Measurements from ENCODE around the gene SCYL3. TPM values are rescaled to one million over a fixed set of nuclear protein-coding genes. Genes with fewer than 3 reads are reported as not detected.

The SCYL3 gene
- total RNA-seq, 1 experiment from 2014 or later, result 7.6 TPM

DNA sequence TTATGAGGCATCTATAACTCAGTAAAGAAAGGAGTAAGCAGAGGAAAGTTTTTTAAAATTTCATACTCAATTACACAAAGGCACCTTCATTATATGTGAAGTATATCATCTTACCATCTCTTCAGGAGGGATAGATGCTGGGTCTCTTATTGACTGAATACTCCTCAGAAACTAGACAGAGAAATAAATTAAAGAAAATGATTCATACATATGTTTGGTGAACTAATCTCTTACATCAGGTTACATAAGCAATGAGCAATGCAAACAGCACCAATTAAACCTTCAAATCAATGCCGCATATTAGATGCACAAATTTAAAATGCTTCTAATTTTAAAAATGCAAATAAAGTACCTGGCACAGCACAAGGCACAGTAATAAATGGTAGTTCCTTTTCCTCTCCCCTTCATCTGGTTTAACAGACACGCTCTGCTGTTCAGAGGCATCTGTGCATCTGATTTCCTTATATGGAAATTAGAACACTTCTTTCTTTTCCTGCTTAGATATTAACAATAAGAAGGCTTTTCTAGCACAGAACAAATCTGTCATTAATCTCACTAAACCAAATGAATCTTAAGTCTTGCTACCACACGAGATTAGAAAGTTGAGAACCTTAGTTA is 20.0 kb downstream of the SCYL3 start:
- H3K4me3 ChIP-seq (replicated peaks in 1 of 2; ENCODE audit: low read depth in 1 of 2, low read length in 2 of 2), result no peak overlapping the region
- peaks cover 29 to 39% of the 10 kb centered on the region in 2 experiments; a peak in 3 of 4 replicates for H3K36me3 ChIP-seq (ENCODE audit: control insufficient read depth in 1 of 2, insufficient read depth in 2 of 2, low read length in 2 of 2)
- no peaks in the 10 kb centered on the region for H3K79me2 ChIP-seq (ENCODE audit: insufficient read depth, low read length)
- H3K27me3 ChIP-seq (ENCODE audit: insufficient read depth, low read length), result no peaks in the 10 kb centered on the region
- no peaks in the 10 kb centered on the region; a peak in 1 of 4 replicates for H3K4me1 ChIP-seq (ENCODE audit: control insufficient read depth in 1 of 2, insufficient read depth in 2 of 2, low read length in 2 of 2)
- no peak overlapping the region for H2AFZ ChIP-seq (ENCODE audit: low read depth, low read length, poor library complexity, severe bottlenecking)
- no TSS peak for BruUV-seq (replicated peaks)
- no peak overlapping the region for H3K27ac ChIP-seq (ENCODE audit: low read depth, low read length)
- H3K9me2 ChIP-seq (ENCODE audit: insufficient read depth), result no peaks in the 10 kb centered on the region
- H3K9ac ChIP-seq (ENCODE audit: low read length), result no peak overlapping the region
- H3K9me3 ChIP-seq (ENCODE audit: control insufficient read depth in 1 of 2, insufficient read depth in 1 of 2, low read depth in 1 of 2, low read length in 2 of 2), result no peaks in the 10 kb centered on the region
- ChIA-PET CTCF (no interaction called here), RAD21 (ENCODE audit: low non-redundant PET in 1 of 2, low total read pairs in 2 of 2, uncharacterized antibody in 2 of 2, unreplicated experiment in 2 of 2) (no interaction called here), POLR2A (no interaction called here)
- H3K4me2 ChIP-seq (ENCODE audit: low read length), result no peak overlapping the region
- intact Hi-C loops (cut with micrococcal nuclease), result no loop called here
- no peak for ATAC-seq
- H4K20me1 ChIP-seq (ENCODE audit: insufficient read depth), result no peaks in the 10 kb centered on the region
- TF ChIP-seq ZFX (IDR thresholded peaks at IDR 0.05), result no peak
- TF ChIP-seq FOSL1 (IDR thresholded peaks at IDR 0.05; ENCODE audit: low read depth), result no peak
- no peak for TF ChIP-seq EZH2phosphoT487 (IDR thresholded peaks at IDR 0.05; ENCODE audit: borderline replicate concordance)
- no peak for TF ChIP-seq CBX3 (IDR thresholded peaks at IDR 0.05; ENCODE audit: low read depth)
- no peak for TF ChIP-seq ZNF274 (IDR thresholded peaks at IDR 0.05; ENCODE audit: low read depth, low read length)
- TF ChIP-seq, protein P1, sequence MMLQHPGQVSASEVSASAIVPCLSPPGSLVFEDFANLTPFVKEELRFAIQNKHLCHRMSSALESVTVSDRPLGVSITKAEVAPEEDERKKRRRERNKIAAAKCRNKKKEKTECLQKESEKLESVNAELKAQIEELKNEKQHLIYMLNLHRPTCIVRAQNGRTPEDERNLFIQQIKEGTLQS (IDR thresholded peaks at IDR 0.05), result no peak
- TF ChIP-seq POLR2AphosphoS5 (IDR thresholded peaks at IDR 0.05; ENCODE audit: low read depth, low read length), result no peak
- TF ChIP-seq, protein P2, sequence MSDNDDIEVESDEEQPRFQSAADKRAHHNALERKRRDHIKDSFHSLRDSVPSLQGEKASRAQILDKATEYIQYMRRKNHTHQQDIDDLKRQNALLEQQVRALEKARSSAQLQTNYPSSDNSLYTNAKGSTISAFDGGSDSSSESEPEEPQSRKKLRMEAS (IDR thresholded peaks at IDR 0.05), result no peak
- TF ChIP-seq TCF7L2 (IDR thresholded peaks at IDR 0.05; ENCODE audit: borderline replicate concordance, extremely low read depth, insufficient read depth, insufficient read length), result no peak
- TF ChIP-seq EZH2 (IDR thresholded peaks at IDR 0.05), result no peak
- no peak for TF ChIP-seq RAD21 (IDR thresholded peaks at IDR 0.05; ENCODE audit: low read depth)
- no peak for TF ChIP-seq JUND (IDR thresholded peaks at IDR 0.05)
- TF ChIP-seq, protein P3, sequence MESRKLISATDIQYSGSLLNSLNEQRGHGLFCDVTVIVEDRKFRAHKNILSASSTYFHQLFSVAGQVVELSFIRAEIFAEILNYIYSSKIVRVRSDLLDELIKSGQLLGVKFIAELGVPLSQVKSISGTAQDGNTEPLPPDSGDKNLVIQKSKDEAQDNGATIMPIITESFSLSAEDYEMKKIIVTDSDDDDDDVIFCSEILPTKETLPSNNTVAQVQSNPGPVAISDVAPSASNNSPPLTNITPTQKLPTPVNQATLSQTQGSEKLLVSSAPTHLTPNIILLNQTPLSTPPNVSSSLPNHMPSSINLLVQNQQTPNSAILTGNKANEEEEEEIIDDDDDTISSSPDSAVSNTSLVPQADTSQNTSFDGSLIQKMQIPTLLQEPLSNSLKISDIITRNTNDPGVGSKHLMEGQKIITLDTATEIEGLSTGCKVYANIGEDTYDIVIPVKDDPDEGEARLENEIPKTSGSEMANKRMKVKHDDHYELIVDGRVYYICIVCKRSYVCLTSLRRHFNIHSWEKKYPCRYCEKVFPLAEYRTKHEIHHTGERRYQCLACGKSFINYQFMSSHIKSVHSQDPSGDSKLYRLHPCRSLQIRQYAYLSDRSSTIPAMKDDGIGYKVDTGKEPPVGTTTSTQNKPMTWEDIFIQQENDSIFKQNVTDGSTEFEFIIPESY (IDR thresholded peaks at IDR 0.05; ENCODE audit: extremely low read depth, insufficient replicate concordance, low read length), result no peak
- TF ChIP-seq POLR2A (IDR thresholded peaks at IDR 0.05; ENCODE audit: borderline replicate concordance, extremely low read depth, insufficient read depth, insufficient read length), result no peak
- no peak for DNase-seq (ENCODE audit: low read depth, low spot score)
